Suppressor macrophage treated with lipopolysaccharide for 1 hour (primary cell): ENCODE data around the gene EIF1.

Source experiments
- DNase-seq, 3 donors: peaks; one replicate each; pipeline ENCODE4 v3.0.0-alpha.2; 2020 to 2022

EIF1 gene

DNA sequence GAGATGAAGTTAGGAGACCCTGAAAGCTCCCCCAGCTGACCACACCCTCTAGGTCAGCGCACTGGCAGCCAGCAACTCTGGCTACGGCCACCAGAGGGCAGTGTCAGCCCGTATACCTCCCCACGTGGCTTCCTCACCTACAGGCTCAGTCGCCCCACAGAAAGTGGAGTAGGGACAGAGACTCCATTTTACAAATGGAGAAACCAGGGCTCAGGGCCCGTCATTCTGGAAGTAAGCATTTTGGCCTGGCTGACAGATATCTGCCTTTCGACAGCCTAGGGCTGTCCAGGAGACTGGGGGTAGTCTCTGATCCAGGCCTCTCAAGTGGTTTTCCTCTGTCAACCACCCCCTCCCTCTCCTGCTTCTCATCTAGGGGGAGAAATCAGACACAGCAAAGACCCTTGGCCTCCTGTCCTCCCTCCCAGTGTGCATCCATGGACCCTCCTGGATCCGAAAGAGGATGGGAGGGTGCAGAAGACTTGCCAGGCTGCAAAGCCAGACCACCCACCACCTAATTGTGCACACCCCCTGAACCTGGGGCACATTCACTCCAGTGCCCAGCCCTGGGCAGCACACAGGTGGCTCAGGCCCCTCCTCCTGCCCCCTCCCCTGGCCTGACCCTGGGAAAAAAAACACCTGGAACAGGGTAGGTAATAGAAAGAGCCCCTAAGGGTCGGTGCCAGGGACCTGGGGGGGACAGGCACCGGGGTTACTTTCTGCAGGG lies 49.6 kb downstream of the EIF1 start:
- peak; percentile 78 to 86 (median 85) for DNase-seq

DNA sequence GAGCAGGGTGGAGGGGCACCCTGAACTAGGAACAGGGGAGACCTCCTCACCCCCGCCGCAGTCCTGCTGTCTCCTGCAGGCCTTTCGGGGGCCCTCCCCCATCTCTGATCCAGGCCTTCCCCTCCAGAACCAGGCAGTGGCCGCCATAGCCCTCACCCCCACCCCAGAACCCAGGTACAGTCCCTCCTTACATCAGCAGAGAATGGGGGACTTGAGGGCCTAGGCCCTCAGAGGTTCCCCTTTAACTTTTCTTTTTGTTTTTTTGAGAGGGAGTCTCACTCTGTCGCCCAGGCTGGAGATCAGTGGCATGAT lies 50.1 kb downstream of the EIF1 start:
- no peak for DNase-seq

DNA sequence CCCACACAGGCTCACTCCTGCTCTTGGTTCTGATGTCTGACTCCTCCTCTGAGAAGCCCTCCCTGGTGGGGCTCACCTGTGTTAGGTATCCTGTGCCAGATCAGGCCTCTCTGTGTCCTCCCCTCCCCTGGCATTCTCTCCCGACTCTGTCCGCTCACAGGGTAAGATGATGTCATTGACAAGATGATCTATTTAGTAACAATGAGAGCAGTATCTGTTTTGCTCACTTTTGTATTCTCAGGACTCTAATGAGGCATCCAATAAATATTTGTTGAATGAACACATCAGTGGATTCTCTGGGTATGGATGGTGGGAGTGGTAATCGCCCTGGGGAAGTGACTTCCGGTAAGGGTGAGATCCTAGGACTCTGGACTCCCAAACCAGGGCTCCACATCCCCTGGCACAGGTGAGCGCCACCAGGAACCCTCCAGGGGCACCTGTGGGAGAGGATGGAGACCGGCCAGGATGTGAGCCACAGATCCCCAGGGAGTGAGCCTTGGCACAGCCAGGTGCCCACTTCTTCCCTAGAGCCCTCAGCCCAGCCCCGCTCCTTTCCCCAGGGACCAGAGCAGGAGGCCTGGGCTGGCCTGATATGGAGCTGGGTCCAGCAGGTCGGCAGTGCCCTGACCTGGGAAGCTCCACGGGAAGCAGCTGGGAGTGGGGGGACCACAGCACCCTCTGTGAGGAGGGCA lies 51.1 kb downstream of the EIF1 start:
- DNase-seq, result no peak

DNA sequence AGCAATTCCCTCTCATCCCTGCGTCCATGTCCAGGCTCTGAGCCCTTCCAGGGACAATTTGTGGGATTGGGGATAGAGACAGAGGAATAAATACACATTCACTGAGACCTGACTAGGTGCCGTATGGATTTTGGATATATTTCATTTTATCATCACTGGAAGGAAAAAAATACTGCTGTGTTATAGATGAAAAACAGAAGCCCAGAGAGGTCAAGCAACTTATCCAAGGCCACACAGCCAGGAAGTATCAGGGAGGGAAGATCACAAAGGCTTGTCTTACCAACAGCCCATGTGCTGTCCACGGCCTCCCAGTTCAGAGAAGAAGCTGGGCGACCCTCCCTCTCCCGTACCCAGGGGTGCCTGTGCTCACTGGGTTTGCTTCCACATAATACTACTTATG lies 51.8 kb downstream of the EIF1 start:
- DNase-seq, result no peak

DNA sequence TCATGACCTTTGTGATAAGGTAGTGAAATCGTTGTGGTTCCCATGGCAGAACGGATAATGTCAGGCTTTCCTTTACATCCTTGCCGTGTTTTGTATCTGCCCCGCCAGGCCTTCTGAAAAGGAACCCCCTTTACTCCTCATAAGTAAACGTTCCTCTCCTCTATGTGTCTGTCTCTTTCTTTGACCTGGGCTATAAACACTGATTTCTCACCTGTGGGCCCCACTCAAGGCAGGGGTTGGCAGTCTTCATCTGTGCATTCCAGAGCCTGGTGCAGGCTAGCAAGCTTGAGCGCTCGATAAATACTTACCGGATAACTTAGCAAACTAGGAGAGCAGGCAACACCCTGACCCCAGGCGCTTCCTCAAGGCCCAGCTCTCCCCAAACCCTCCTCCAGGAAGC lies 53.0 kb downstream of the EIF1 start:
- no peak for DNase-seq
